ENCODE data around the gene MON2.

DNA sequence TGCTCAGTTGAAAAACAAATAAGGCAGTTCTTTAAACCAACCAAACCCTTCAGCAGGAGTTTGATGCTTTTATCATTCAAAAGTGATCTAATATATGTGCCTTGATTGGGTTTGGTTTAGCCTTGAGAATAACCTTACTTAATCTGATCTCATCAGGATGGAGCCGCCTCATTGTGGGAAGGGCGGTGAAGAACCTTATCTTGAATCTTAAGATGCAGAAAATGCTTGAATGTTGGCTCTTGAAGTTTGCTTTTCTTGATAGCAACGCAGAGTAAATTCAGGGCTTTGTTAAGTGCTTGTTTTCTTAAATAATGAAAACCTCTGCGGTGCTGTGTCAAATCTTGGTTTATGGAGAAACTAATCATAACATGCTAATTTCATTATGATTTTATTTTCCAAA is 138.2 kb downstream of the MON2 start:
- no peak for TF ChIP-seq CTCF (IDR thresholded peaks at IDR 0.05)
- TF ChIP-seq POLR2A (IDR thresholded peaks at IDR 0.05), result no peak
